Midbrain (tissue), 1 donor: ENCODE results near the gene SLX9.

Source experiments
- DNase-seq: peaks from one replicate; lab custom pipeline; 2025; lab: John Stamatoyannopoulos, UW

SLX9 gene

GRCh38 chr21:44930543-44930981 is 9.3 kb upstream of the SLX9 start:
- DNase-seq, result no peak

- no peak for DNase-seq
Observed at GRCh38 chr21:44931137-44931500, 8.7 kb upstream of the SLX9 start.

GRCh38 chr21:44931501-44932407 is 8.1 kb upstream of the SLX9 start:
- no peak for DNase-seq

GRCh38 chr21:44932408-44933181 is 7.2 kb upstream of the SLX9 start:
- peak; percentile 4 for DNase-seq

GRCh38 chr21:44933199-44933917 is 6.5 kb upstream of the SLX9 start:
- DNase-seq, result no peak

GRCh38 chr21:44933918-44934260 is 5.9 kb upstream of the SLX9 start:
- DNase-seq, result no peak

- DNase-seq, result no peak
Observed at GRCh38 chr21:44934276-44934675, 5.6 kb upstream of the SLX9 start.

- no peak for DNase-seq
Observed at GRCh38 chr21:44934797-44935532, 4.9 kb upstream of the SLX9 start.

- no peak for DNase-seq
Observed at GRCh38 chr21:44935533-44935927, 4.3 kb upstream of the SLX9 start.

GRCh38 chr21:44938772-44939531 is 877 bp upstream of the SLX9 start:
- no peak for DNase-seq

GRCh38 chr21:44940116-44940631 is 345 bp downstream of the SLX9 start:
- DNase-seq, result no peak

GRCh38 chr21:44941567-44941966 is 1.7 kb downstream of the SLX9 start:
- no peak for DNase-seq

GRCh38 chr21:44942566-44942965 is 2.7 kb downstream of the SLX9 start:
- no peak for DNase-seq

GRCh38 chr21:44943005-44943685 is 3.3 kb downstream of the SLX9 start:
- no peak for DNase-seq

GRCh38 chr21:44943686-44944550 is 4.1 kb downstream of the SLX9 start:
- no peak for DNase-seq

- DNase-seq, result no peak
Observed at GRCh38 chr21:44944596-44944995, 4.8 kb downstream of the SLX9 start.

GRCh38 chr21:44946254-44947041 is 6.6 kb downstream of the SLX9 start:
- no peak for DNase-seq

GRCh38 chr21:44947111-44947929 is 7.5 kb downstream of the SLX9 start:
- DNase-seq, result no peak
